K562 (cell line): ENCODE measurements around the gene SFT2D2. TPM values are rescaled to one million over a fixed set of nuclear protein-coding genes. Genes with fewer than 3 reads are reported as not detected.

ENCODE experiments used
- ATAC-seq: fragments of 200-7000 bp; cut with Tn5 transposase; 3 replicates; pipeline ENCODE4 v1.9.1; 2020; ENCODE audit warnings: moderate library complexity
- BruUV-seq: library from RNA; stranded (reverse); fragments of 400-500 nt; replicated peaks from 2 replicates; lab custom pipeline; 2021; lab: Mats Ljungman, UMichigan
- CTCF ChIA-PET: fragments of 300-600 bp; formaldehyde crosslinking; extraction: SDS; loops from one replicate; lab custom pipeline; 2021; ENCODE audit warnings: low intra/inter-chr PET ratio; lab: Yijun Ruan, JAX
- POLR2A ChIA-PET: fragments of 300-600, 350-650 bp; sonication (Branson Sonifier 250); formaldehyde crosslinking; extraction: SDS; loops from one replicate; lab custom pipeline; 2021; ENCODE audit warnings: antibody characterized with exemption, inconsistent platforms; lab: Yijun Ruan, JAX
- DNase-seq, 4 experiments: peaks; one replicate each; pipeline versions ENCODE4 v3.0.0 to v3.0.0-alpha.2; 2011 to 2018; ENCODE audit warnings: low spot score in 3 of 4, mixed read lengths in 3 of 4; ENCODE audit errors: extremely low read depth in 1 of 4
- FAIRE-seq: peaks from 2 replicates; lab custom pipeline; 2011; peaks lifted over from hg19 to GRCh38; lab: Jason Lieb, UNC
- H2AFZ ChIP-seq: 2 replicates; pipeline ENCODE4 v1.6.0; 2011; ENCODE audit warnings: low read depth, low read length, control low read depth, inconsistent platforms
- H3K27ac ChIP-seq: fragments of 200-600 bp; 3 replicates; pipeline ENCODE4 v1.8.0; 2011; ENCODE audit warnings: low read depth, mild to moderate bottlenecking, control low read depth, inconsistent platforms, low read length, moderate library complexity, mixed read lengths; ENCODE audit errors: extremely low read depth
- H3K27me3 ChIP-seq, 2 experiments: fragments of 300-600 bp in 1 of 2; 2 replicates in 1 of 2; 3 replicates in 1 of 2; pipeline versions ENCODE4 v1.6.0 to v1.8.0; 2011; ENCODE audit warnings: inconsistent platforms in 2 of 2, low read length in 2 of 2, mild to moderate bottlenecking in 1 of 2, mixed read lengths in 1 of 2, moderate library complexity in 1 of 2; ENCODE audit not compliant: control insufficient read depth in 2 of 2, insufficient read depth in 2 of 2
- H3K36me3 ChIP-seq: fragments of 300-600 bp; 3 replicates; pipeline ENCODE4 v1.8.0; 2011; ENCODE audit warnings: mild to moderate bottlenecking, low read length, inconsistent platforms; ENCODE audit not compliant: control insufficient read depth, insufficient read depth
- H3K4me1 ChIP-seq, 2 experiments: fragments of 200-600 bp in 1 of 2; replicated peaks in 1 of 2; 2 replicates in 1 of 2; 3 replicates in 1 of 2; pipeline versions ENCODE4 v1.5.1 to v1.8.0; 2011; ENCODE audit warnings: inconsistent platforms in 2 of 2, low read length in 2 of 2, mild to moderate bottlenecking in 1 of 2, mixed read lengths in 1 of 2, moderate library complexity in 1 of 2; ENCODE audit not compliant: control insufficient read depth in 2 of 2, insufficient read depth in 2 of 2
- H3K4me2 ChIP-seq: 2 replicates; pipeline ENCODE4 v1.6.1; 2011; ENCODE audit warnings: low read length, control low read depth, inconsistent platforms, mixed read lengths; ENCODE audit not compliant: insufficient read depth
- H3K4me3 ChIP-seq: fragments of 200-600 bp; sonication (generic), shearing (Covaris generic); 2 replicates; pipeline ENCODE4 v1.5.1; 2016; ENCODE audit warnings: control low read depth, inconsistent platforms
- H3K79me2 ChIP-seq: fragments of 200-600 bp; 3 replicates; pipeline ENCODE4 v1.8.0; 2011; ENCODE audit warnings: low read length, inconsistent platforms; ENCODE audit not compliant: control insufficient read depth, insufficient read depth
- H3K9ac ChIP-seq, 2 experiments: 2 replicates each; pipeline versions ENCODE4 v1.6.0 to v1.6.1; 2011; ENCODE audit warnings: low read depth in 2 of 2, low read length in 2 of 2, control low read depth in 1 of 2, inconsistent platforms in 1 of 2, mild to moderate bottlenecking in 1 of 2, mixed read lengths in 1 of 2; ENCODE audit not compliant: insufficient read depth in 1 of 2
- H3K9me1 ChIP-seq: one replicate; pipeline ENCODE4 v1.6.0; 2011; ENCODE audit warnings: inconsistent platforms, mild to moderate bottlenecking, low read length, moderate library complexity; ENCODE audit not compliant: control insufficient read depth, insufficient read depth
- H3K9me3 ChIP-seq: replicated peaks from 2 replicates; pipeline ENCODE4 v1.5.1; 2011; ENCODE audit warnings: low read depth, low read length, inconsistent platforms; ENCODE audit not compliant: control insufficient read depth, insufficient read depth
- H4K20me1 ChIP-seq: replicated peaks from 2 replicates; pipeline ENCODE4 v1.6.1; 2011; ENCODE audit warnings: low read length, inconsistent platforms, mixed read lengths; ENCODE audit not compliant: control insufficient read depth, insufficient read depth
- CBX3 ChIP-seq, 2 experiments: IDR thresholded peaks; 1 replicate in 1 of 2; 2 replicates in 1 of 2; pipeline ENCODE4 v1.6.1; 2012; ENCODE audit warnings: inconsistent platforms in 2 of 2, low read length in 2 of 2, borderline replicate concordance in 1 of 2, control low read depth in 1 of 2
- GABPB2 ChIP-seq: fragments of 250-450 bp; sonication (Bioruptor Pico); conservative IDR thresholded peaks from 2 replicates; pipeline ENCODE4 v1.5.1; 2021; ENCODE audit warnings: mild to moderate bottlenecking
- NCOA6 ChIP-seq: fragments of 450-650 bp; IDR thresholded peaks from 2 replicates; pipeline ENCODE4 v1.6.1; 2017; ENCODE audit warnings: mild to moderate bottlenecking
- THRAP3 ChIP-seq: fragments of 450-650 bp; IDR thresholded peaks from 2 replicates; pipeline ENCODE4 v1.6.1; 2016; ENCODE audit warnings: mild to moderate bottlenecking, inconsistent platforms, borderline replicate concordance
- XRCC4 ChIP-seq: IDR thresholded peaks from one replicate; pipeline ENCODE4 v1.6.1; 2011; ENCODE audit not compliant: insufficient read depth, insufficient read length; ENCODE audit errors: extremely low read depth
- ZNF436 ChIP-seq: fragments of 250-450, 450-650 bp; sonication (Bioruptor Pico); formaldehyde crosslinking; IDR thresholded peaks from 2 replicates; pipeline ENCODE4 v1.7.0; 2020; ENCODE audit warnings: mild to moderate bottlenecking
- ZNF589 ChIP-seq: fragments of 200-800 bp; sonication (Bioruptor generic); IDR thresholded peaks from 2 replicates; pipeline ENCODE4 v1.6.1; 2016; ENCODE audit warnings: low read depth, missing genetic modification characterization, missing compliant biosample characterization
- ZNF764 ChIP-seq: fragments of 250-450 bp; sonication (Bioruptor Pico); IDR thresholded peaks from 2 replicates; pipeline ENCODE4 v1.4.0; 2020; ENCODE audit warnings: low read depth, mild to moderate bottlenecking, moderate library complexity
- WGBS: fragments of 100-300 bp; shearing (Covaris generic); methylation state at CpG from one replicate; pipeline ENCODE4 v1.1.6; 2016; ENCODE audit warnings: low coverage, mixed read lengths; ENCODE audit not compliant: insufficient coverage; ENCODE audit errors: missing lambda C conversion rate; 5-methylcytosine and 5-hydroxymethylcytosine counted together
- in situ Hi-C: fragments of 300-500 bp; cut with MboI; formaldehyde crosslinking; loops from 4 replicates; pipeline ENCODE4 v1.15.0; 2018; ENCODE audit warnings: inconsistent platforms, mixed read lengths
- intact Hi-C: fragments of 100-400 bp; cut with micrococcal nuclease; formaldehyde crosslinking; loops from 2 replicates; pipeline ENCODE4 v1.14.2; 2022
- polyA plus RNA-seq, 8 experiments: library from polyadenylated mRNA; depleted of rRNA in 4 of 8; stranded (reverse) in 5 of 8; unstranded in 3 of 8; fragments of >200 nt; fragmentation: Nextera tagmentation in 2 of 8; fragmentation: Illumina TruSeq in 1 of 8; extraction: Ambion mirVana in 2 of 8; extraction: Trizol in 1 of 8; gene quantifications; 2 replicates each; pipeline versions ENCODE4 v1.2.1 to v1.2.3, GENCODE V29; 2011 to 2014; ENCODE audit warnings: inconsistent platforms in 1 of 8, missing spikeins in 1 of 8
- total RNA-seq, 7 experiments: library from RNA; depleted of rRNA in 6 of 7; stranded (reverse); fragments of >200 nt in 6 of 7; fragmentation: Illumina TruSeq in 2 of 7; extraction: Trizol in 2 of 7; gene quantifications; 2 replicates each; pipeline versions ENCODE4 v1.2.1 to v1.2.3, GENCODE V29; 2011 to 2021; ENCODE audit warnings: low replicate concordance in 1 of 7
- TF ChIP-seq, protein P1 (sequence below): fragments of 450-650 bp; IDR thresholded peaks from 2 replicates; pipeline ENCODE4 v1.7.1; 2018; ENCODE audit warnings: mild to moderate bottlenecking, low read depth; ENCODE audit not compliant: partially characterized antibody
- TF ChIP-seq, protein P2 (sequence below), 2 experiments: fragments of 150-350 bp in 1 of 2; IDR thresholded peaks; 2 replicates each; pipeline ENCODE4 v1.6.1; 2012 to 2016; ENCODE audit warnings: low read depth in 2 of 2, low read length in 2 of 2, mild to moderate bottlenecking in 1 of 2, moderate library complexity in 1 of 2
- TF ChIP-seq, protein P3 (sequence below): fragments of 250-450 bp; sonication (Bioruptor Pico); IDR thresholded peaks from 2 replicates; pipeline ENCODE4 v1.4.0; 2020; ENCODE audit warnings: mild to moderate bottlenecking
- TF ChIP-seq, protein P4 (sequence below): fragments of 250-450 bp; sonication (Bioruptor Pico); IDR thresholded peaks from 2 replicates; pipeline ENCODE4 v1.5.0; 2021; ENCODE audit warnings: mild to moderate bottlenecking, borderline replicate concordance

The SFT2D2 gene
- total and polyA plus RNA-seq, 9 of the 15 experiments (the other 6 are each of a cell fraction or from before 2014, with no cell fraction given), result 3.4 to 50.1 (median 21.6) TPM

DNA sequence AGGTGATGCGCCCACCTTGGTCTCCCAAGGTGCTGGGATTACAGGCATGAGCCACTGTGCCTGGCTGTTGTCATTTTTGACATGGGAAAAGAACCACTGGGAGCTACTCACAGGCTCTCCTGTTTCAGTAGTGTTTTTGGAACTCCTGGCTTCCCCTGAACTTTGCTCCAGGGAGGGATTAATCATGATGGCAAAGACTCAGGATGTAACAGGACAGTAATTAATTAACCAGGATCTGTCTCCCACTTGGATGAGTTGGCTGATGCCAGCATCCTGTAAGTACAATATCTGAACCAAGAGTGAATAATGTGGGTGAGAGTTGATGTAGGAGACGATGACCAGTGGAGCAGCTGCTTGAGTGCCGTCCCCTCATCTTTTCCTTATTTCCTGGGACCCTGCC is 4.9 kb downstream of the SFT2D2 start:
- H3K9ac ChIP-seq, result no peak overlapping the region; a peak in 1 of 4 replicates
- no peaks in the 10 kb centered on the region for H3K27me3 ChIP-seq
- peaks cover 78% of the 10 kb centered on the region for H3K36me3 ChIP-seq
- no TSS peak for BruUV-seq
- no peaks in the 10 kb centered on the region for H3K9me1 ChIP-seq
- no peaks in the 10 kb centered on the region for H3K9me3 ChIP-seq
- H2AFZ ChIP-seq, result no peak overlapping the region
- 89% methylated on average over 3 of the region's 3 CpGs for WGBS
- in situ Hi-C loops, result no loop called here
- no peak overlapping the region for H3K4me2 ChIP-seq
- POLR2A ChIA-PET, result interaction anchor here (1.0 to 2.5 kb wide), 4 partner anchors 10 to 68 kb away, joined by 3 to 9 read pairs (median 4); no protein-coding TSS in a partner anchor
- H3K79me2 ChIP-seq, result peaks cover 69% of the 10 kb centered on the region
- no peak overlapping the region for H3K27ac ChIP-seq
- H4K20me1 ChIP-seq, result peaks cover 11% of the 10 kb centered on the region; the same call in 1 of the 2 replicates
- DNase-seq (no peak), FAIRE-seq (no peak), ATAC-seq (no peak)
- H3K4me3 ChIP-seq, result no peak overlapping the region
- H3K4me1 ChIP-seq, result peaks cover 8 to 14% of the 10 kb centered on the region in 2 experiments
- CTCF ChIA-PET, result no interaction called here
- intact Hi-C loops, result no loop called here
- no peak for TF ChIP-seq THRAP3
- TF ChIP-seq, protein P1, sequence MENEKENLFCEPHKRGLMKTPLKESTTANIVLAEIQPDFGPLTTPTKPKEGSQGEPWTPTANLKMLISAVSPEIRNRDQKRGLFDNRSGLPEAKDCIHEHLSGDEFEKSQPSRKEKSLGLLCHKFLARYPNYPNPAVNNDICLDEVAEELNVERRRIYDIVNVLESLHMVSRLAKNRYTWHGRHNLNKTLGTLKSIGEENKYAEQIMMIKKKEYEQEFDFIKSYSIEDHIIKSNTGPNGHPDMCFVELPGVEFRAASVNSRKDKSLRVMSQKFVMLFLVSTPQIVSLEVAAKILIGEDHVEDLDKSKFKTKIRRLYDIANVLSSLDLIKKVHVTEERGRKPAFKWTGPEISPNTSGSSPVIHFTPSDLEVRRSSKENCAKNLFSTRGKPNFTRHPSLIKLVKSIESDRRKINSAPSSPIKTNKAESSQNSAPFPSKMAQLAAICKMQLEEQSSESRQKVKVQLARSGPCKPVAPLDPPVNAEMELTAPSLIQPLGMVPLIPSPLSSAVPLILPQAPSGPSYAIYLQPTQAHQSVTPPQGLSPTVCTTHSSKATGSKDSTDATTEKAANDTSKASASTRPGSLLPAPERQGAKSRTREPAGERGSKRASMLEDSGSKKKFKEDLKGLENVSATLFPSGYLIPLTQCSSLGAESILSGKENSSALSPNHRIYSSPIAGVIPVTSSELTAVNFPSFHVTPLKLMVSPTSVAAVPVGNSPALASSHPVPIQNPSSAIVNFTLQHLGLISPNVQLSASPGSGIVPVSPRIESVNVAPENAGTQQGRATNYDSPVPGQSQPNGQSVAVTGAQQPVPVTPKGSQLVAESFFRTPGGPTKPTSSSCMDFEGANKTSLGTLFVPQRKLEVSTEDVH, result no peak
- no peak for TF ChIP-seq ZNF764 (CRISPR knock-in tag)
- no peak for TF ChIP-seq NCOA6
- no peak for TF ChIP-seq ZNF589 (CRISPR knock-in tag)
- no peak for TF ChIP-seq GABPB2
- no peak for TF ChIP-seq ZNF436
- TF ChIP-seq, protein P2, sequence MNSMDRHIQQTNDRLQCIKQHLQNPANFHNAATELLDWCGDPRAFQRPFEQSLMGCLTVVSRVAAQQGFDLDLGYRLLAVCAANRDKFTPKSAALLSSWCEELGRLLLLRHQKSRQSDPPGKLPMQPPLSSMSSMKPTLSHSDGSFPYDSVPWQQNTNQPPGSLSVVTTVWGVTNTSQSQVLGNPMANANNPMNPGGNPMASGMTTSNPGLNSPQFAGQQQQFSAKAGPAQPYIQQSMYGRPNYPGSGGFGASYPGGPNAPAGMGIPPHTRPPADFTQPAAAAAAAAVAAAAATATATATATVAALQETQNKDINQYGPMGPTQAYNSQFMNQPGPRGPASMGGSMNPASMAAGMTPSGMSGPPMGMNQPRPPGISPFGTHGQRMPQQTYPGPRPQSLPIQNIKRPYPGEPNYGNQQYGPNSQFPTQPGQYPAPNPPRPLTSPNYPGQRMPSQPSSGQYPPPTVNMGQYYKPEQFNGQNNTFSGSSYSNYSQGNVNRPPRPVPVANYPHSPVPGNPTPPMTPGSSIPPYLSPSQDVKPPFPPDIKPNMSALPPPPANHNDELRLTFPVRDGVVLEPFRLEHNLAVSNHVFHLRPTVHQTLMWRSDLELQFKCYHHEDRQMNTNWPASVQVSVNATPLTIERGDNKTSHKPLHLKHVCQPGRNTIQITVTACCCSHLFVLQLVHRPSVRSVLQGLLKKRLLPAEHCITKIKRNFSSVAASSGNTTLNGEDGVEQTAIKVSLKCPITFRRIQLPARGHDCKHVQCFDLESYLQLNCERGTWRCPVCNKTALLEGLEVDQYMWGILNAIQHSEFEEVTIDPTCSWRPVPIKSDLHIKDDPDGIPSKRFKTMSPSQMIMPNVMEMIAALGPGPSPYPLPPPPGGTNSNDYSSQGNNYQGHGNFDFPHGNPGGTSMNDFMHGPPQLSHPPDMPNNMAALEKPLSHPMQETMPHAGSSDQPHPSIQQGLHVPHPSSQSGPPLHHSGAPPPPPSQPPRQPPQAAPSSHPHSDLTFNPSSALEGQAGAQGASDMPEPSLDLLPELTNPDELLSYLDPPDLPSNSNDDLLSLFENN (IDR thresholded peaks at IDR 0.05; ENCODE audit: low read depth in 2 of 2, low read length in 2 of 2), result no peak
- TF ChIP-seq, protein P3, sequence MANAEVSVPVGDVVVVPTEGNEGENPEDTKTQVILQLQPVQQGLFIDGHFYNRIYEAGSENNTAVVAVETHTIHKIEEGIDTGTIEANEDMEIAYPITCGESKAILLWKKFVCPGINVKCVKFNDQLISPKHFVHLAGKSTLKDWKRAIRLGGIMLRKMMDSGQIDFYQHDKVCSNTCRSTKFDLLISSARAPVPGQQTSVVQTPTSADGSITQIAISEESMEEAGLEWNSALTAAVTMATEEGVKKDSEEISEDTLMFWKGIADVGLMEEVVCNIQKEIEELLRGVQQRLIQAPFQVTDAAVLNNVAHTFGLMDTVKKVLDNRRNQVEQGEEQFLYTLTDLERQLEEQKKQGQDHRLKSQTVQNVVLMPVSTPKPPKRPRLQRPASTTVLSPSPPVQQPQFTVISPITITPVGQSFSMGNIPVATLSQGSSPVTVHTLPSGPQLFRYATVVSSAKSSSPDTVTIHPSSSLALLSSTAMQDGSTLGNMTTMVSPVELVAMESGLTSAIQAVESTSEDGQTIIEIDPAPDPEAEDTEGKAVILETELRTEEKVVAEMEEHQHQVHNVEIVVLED, result no peak
- no peak for TF ChIP-seq CBX3 (IDR thresholded peaks at IDR 0.05; ENCODE audit: borderline replicate concordance in 1 of 2, low read length in 2 of 2)
- no peak for TF ChIP-seq XRCC4
- TF ChIP-seq, protein P4, sequence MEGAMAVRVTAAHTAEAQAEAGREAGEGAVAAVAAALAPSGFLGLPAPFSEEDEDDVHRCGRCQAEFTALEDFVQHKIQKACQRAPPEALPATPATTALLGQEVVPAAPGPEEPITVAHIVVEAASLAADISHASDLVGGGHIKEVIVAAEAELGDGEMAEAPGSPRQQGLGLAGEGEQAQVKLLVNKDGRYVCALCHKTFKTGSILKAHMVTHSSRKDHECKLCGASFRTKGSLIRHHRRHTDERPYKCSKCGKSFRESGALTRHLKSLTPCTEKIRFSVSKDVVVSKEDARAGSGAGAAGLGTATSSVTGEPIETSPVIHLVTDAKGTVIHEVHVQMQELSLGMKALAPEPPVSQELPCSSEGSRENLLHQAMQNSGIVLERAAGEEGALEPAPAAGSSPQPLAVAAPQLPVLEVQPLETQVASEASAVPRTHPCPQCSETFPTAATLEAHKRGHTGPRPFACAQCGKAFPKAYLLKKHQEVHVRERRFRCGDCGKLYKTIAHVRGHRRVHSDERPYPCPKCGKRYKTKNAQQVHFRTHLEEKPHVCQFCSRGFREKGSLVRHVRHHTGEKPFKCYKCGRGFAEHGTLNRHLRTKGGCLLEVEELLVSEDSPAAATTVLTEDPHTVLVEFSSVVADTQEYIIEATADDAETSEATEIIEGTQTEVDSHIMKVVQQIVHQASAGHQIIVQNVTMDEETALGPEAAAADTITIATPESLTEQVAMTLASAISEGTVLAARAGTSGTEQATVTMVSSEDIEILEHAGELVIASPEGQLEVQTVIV (CRISPR knock-in tag), result no peak
